Stimulated activated CD4-positive, alpha-beta T cell treated with anti-CD3 and anti-CD28 coated beads, Interleukin-4, amount 100 ng/mL, for 48 hours (primary cell): ENCODE measurements around the gene SULT4A1.
A peak's percentile ranks its signal among the peaks of the same experiment; 100 is the strongest.
"Not testable (repeated sequence)": the region's sequence is repeated elsewhere in the genome, so short reads cannot be mapped to it uniquely, and the experiment has no call there.

Experiments used
- DNase-seq, 2 donors: peaks; one replicate each; pipeline ENCODE4 v3.0.0-alpha.2; 2020; ENCODE audit warnings: low read depth in 2 of 2

The SULT4A1 gene, protein sequence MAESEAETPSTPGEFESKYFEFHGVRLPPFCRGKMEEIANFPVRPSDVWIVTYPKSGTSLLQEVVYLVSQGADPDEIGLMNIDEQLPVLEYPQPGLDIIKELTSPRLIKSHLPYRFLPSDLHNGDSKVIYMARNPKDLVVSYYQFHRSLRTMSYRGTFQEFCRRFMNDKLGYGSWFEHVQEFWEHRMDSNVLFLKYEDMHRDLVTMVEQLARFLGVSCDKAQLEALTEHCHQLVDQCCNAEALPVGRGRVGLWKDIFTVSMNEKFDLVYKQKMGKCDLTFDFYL

GRCh38 chr22:43862074-43862881 is at the start of gene SULT4A1:
SULT4A1 (minus strand) TSS chr22:43862513; CDS start chr22:43862382, 131 bp downstream.
- no peak for DNase-seq

DNA sequence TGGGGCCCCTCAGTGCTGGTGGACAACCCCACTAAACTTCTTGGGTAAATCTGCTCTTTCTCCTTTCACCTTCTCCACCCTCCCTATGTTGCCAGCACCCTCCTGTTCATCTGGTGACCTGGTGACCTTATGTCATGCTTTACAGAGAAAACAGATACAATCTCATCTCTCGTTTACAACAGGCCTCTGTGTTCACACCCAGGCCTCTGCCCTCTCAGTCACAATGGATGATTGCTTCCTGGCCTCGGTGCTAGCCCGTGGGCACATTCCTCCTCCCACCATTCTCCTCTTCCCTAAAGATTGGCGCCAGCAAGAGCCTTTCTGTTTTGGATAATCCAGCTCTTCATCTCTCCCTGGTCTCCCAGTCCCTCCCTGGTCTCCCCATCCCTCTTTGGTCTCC is 49.0 kb upstream of the SULT4A1 start:
- DNase-seq, result no peak

DNA sequence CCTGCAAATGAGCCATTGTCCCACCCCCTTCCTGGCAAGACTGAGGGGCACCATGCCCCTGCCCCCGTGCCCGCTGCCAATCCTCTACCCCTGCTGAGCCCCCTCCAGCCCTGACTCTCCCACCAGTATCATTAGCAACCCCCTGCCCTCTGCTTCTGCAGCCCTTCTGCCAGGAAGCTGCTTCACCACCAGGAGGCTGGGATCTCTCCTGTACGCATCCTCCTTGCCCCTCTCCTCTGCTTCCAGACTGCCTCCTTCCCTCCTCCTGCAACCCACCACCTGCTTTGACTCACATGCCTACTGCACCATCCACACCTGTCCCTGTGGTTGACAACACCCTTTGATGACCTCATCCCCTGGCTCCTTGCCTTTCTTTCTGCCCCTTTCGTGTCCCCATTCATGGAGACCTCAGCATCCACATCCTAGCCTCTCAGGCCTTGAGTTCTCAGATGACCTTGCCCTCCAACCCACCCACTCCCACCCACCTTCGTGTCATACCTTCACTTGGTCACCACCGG is 47.9 kb upstream of the SULT4A1 start:
- no peak for DNase-seq

DNA sequence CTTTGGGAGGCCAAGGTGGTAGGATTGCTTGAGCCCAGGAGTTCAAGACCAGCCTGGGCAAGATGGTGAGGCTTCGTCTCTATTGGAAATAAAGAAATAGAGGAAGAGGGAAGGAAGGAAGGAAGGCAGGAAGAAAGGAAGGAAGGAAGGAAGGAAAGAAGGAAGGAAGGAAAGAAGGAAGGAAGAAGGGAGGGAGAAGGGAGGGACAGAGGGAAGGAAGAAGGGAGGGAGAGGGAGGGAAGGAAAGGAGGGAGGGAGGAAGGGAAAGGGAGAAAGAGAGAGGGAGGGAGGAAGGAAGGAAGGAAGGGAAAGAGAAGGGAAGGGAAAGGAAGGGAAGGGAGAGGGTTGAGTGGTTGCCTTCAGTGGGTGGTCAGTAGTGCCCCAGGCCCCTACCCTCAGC is 47.4 kb upstream of the SULT4A1 start:
- no peak for DNase-seq

- no peak for DNase-seq
These were observed 43.4 kb upstream of the SULT4A1 start for GRCh38 chr22:43905681-43906080.

- peak in 1 of 2 donors; percentile 28 for DNase-seq
These were observed 42.1 kb upstream of the SULT4A1 start for GRCh38 chr22:43904412-43904811.

GRCh38 chr22:43903033-43903432 is 40.7 kb upstream of the SULT4A1 start:
- not testable (repeated sequence) for DNase-seq

- DNase-seq, result no peak
These were observed 39.8 kb upstream of the SULT4A1 start for GRCh38 chr22:43901976-43902643.

DNA sequence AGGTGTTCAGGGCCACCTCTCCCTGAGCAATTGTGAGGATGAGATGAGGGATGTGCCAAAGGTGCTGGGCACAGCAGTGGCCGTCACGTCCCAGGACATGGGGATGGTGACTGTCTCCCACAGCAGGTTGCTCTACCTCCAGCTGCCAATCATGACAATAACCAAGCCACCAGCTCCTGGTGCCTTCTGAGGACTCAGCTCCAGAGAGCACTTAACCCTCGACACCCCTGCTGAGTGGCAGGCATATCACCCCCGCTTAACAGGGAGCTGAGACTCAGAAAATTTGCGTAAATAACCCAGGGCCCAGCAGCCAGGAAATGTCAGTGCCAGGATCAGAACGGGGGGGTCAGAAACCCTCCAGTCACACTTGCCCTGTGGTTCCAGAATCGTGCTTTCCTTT is 37.9 kb upstream of the SULT4A1 start:
- DNase-seq, result no peak

- peak; percentile 16 to 22 for DNase-seq
These were observed 35.5 kb upstream of the SULT4A1 start for GRCh38 chr22:43897751-43898261.

- DNase-seq, result no peak
These were observed 33.8 kb upstream of the SULT4A1 start for GRCh38 chr22:43895986-43896645.

DNA sequence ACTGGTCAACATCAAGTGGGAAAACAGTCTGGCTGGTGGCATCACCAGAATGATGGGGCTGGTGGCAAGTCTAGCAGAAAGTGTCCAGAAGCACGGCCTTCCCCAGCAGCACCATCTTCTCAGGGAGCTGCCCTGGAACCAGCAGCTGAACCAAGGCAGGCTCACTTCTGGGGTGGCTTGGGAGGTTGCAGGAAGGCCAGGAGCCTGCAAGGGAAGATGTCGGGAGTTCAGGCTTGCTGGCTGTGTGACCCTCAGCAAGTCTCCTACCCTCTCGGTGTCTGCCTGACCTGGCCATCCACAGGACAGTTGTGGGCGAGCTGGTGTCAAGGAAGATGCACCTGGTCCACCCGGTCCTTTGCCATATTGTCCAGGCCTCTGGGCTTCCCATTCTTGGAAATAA is 31.8 kb upstream of the SULT4A1 start:
- DNase-seq, result no peak

DNA sequence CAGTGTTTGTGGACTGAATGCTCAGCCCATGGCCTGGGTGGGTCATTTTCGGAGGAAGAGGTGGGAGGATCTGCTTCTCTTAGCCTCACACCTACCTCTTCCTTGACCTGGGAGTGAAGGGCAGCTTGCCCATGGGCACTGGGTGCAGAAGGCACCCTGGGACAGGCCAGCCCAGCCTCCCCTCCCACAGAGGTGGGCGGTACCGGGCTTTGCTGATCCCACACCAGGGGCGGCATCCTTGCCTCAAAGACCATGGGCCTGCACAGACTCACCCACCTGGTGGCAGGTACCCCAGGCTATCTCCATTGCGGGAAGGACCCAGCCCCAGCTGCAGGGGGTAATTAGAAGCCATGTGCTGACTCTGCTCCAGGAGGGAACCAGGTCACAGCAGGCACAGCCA is 31.0 kb upstream of the SULT4A1 start:
- DNase-seq, result no peak

GRCh38 chr22:43892183-43892894 is 30.0 kb upstream of the SULT4A1 start:
- DNase-seq, result no peak

GRCh38 chr22:43891360-43892182 is 29.3 kb upstream of the SULT4A1 start, which contains the start of gene PNPLA5:
PNPLA5 (minus strand) TSS chr22:43892013; CDS start chr22:43891880, 133 bp downstream.
- peak; percentile 14 to 20 for DNase-seq

GRCh38 chr22:43890901-43891331 is 28.6 kb upstream of the SULT4A1 start:
- no peak for DNase-seq

DNA sequence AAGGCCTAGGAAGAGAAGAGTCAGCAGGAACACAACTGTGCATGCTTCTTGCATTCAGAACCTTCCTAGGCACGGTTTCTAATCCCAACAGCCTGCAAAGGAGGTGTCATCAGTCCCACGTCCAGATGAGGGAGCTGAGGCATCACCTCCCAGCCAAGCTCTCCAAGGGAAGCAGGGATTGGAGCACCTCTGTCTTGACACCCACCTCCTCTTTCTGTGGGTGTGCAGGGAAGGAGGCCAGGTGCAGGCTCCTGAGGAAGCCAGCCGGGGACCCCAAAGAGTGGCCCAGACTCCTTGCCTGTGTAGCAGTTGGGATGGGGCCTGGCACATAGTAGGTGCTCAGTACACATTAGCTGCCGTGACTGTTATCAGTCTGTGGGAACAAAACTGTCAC is 27.5 kb upstream of the SULT4A1 start:
- no peak for DNase-seq

GRCh38 chr22:43889201-43889859 is 27.0 kb upstream of the SULT4A1 start:
- no peak for DNase-seq

- no peak for DNase-seq
These were observed 26.4 kb upstream of the SULT4A1 start for GRCh38 chr22:43888740-43889139.
